ENCODE data around the gene SEZ6L. TPM values are rescaled to one million over a fixed set of nuclear protein-coding genes. Genes with fewer than 3 reads are reported as not detected.

The SEZ6L gene
- polyA plus RNA-seq, 1 donor (not counting 4 experiments of a cell fraction or from before 2014, with no cell fraction given), result not detected

- H3K9me1 ChIP-seq (ENCODE audit: control insufficient read depth, extremely low read depth, insufficient read depth, low read length), result no peaks in the 10 kb centered on the region
- DNase-seq (ENCODE audit: low read depth, low spot score), result no peak
- H3K9ac ChIP-seq (ENCODE audit: control insufficient read depth, extremely low read depth, insufficient read depth, low read length), result no peak overlapping the region
- dilution Hi-C loops (cut with MboI; ENCODE audit: extremely low pct_ligation_motif_present, low sequenced_read_pairs), result no loop called here
- H3K27me3 ChIP-seq (ENCODE audit: control insufficient read depth, extremely low read depth, insufficient read depth, low read length), result peaks cover 11% of the 10 kb centered on the region
- no peaks in the 10 kb centered on the region for H3K9me3 ChIP-seq (ENCODE audit: control insufficient read depth, low read depth, low read length)
- no peak overlapping the region for H3K4me3 ChIP-seq (ENCODE audit: control insufficient read depth in 2 of 3, extremely low read depth in 1 of 3, insufficient read depth in 2 of 3, low read depth in 1 of 3, low read length in 3 of 3)
- H2AFZ ChIP-seq (ENCODE audit: control insufficient read depth, low read length), result no peak overlapping the region
- H4K20me1 ChIP-seq (ENCODE audit: control insufficient read depth, extremely low read depth, insufficient read depth, low read length), result no peaks in the 10 kb centered on the region
- no peaks in the 10 kb centered on the region for H3K79me2 ChIP-seq (ENCODE audit: control insufficient read depth, insufficient read depth, low read length)
- H3K36me3 ChIP-seq (ENCODE audit: control insufficient read depth in 2 of 2, extremely low read depth in 1 of 2, insufficient read depth in 2 of 2, low read length in 2 of 2), result no peaks in the 10 kb centered on the region
- no peak overlapping the region for H3K4me2 ChIP-seq (ENCODE audit: control insufficient read depth, extremely low read depth, insufficient read depth, low read depth, low read length)
- TF ChIP-seq CTCF (optimal IDR thresholded peaks at IDR 0.05 in 1 of 3, IDR thresholded peaks at IDR 0.05 in 1 of 3, conservative IDR thresholded peaks at IDR 0.05 in 1 of 3; ENCODE audit: extremely low read depth in 1 of 3, insufficient read depth in 2 of 3, low read length in 3 of 3), result no peak
- TF ChIP-seq EZH2 (IDR thresholded peaks at IDR 0.05; ENCODE audit: low read length), result no peak
- FAIRE-seq, result no peak
- H3K4me1 ChIP-seq (ENCODE audit: control insufficient read depth, extremely low read depth, insufficient read depth, low read length), result no peaks in the 10 kb centered on the region
- H3K27ac ChIP-seq (ENCODE audit: control insufficient read depth, insufficient read depth, low read length), result no peak overlapping the region
Measured at GRCh38 chr22:26226538-26227297, 57.5 kb downstream of the SEZ6L start.

- no peaks in the 10 kb centered on the region for H3K9me3 ChIP-seq (ENCODE audit: control insufficient read depth, low read depth, low read length)
- DNase-seq (ENCODE audit: low read depth, low spot score) (no peak), FAIRE-seq (no peak)
- no peaks in the 10 kb centered on the region for H3K36me3 ChIP-seq (ENCODE audit: control insufficient read depth in 2 of 2, extremely low read depth in 1 of 2, insufficient read depth in 2 of 2, low read length in 2 of 2)
- H3K9ac ChIP-seq (ENCODE audit: control insufficient read depth, extremely low read depth, insufficient read depth, low read length), result no peak overlapping the region
- H3K4me3 ChIP-seq (ENCODE audit: control insufficient read depth in 2 of 3, extremely low read depth in 1 of 3, insufficient read depth in 2 of 3, low read depth in 1 of 3, low read length in 3 of 3), result no peak overlapping the region
- no peaks in the 10 kb centered on the region for H3K9me1 ChIP-seq (ENCODE audit: control insufficient read depth, extremely low read depth, insufficient read depth, low read length)
- no peak overlapping the region for H2AFZ ChIP-seq (ENCODE audit: control insufficient read depth, low read length)
- H3K27ac ChIP-seq (ENCODE audit: control insufficient read depth, insufficient read depth, low read length), result no peak overlapping the region
- H3K4me1 ChIP-seq (ENCODE audit: control insufficient read depth, extremely low read depth, insufficient read depth, low read length), result no peaks in the 10 kb centered on the region
- H3K79me2 ChIP-seq (ENCODE audit: control insufficient read depth, insufficient read depth, low read length), result no peaks in the 10 kb centered on the region
- dilution Hi-C loops (cut with MboI; ENCODE audit: extremely low pct_ligation_motif_present, low sequenced_read_pairs), result no loop called here
- peaks cover 11% of the 10 kb centered on the region for H3K27me3 ChIP-seq (ENCODE audit: control insufficient read depth, extremely low read depth, insufficient read depth, low read length)
- no peaks in the 10 kb centered on the region for H4K20me1 ChIP-seq (ENCODE audit: control insufficient read depth, extremely low read depth, insufficient read depth, low read length)
- TF ChIP-seq CTCF (optimal IDR thresholded peaks at IDR 0.05 in 1 of 3, IDR thresholded peaks at IDR 0.05 in 1 of 3, conservative IDR thresholded peaks at IDR 0.05 in 1 of 3; ENCODE audit: extremely low read depth in 1 of 3, insufficient read depth in 2 of 3, low read length in 3 of 3) (no peak), EZH2 (IDR thresholded peaks at IDR 0.05; ENCODE audit: low read length) (no peak)
- H3K4me2 ChIP-seq (ENCODE audit: control insufficient read depth, extremely low read depth, insufficient read depth, low read depth, low read length), result no peak overlapping the region
Measured at GRCh38 chr22:26229910-26230309, 60.6 kb downstream of the SEZ6L start.
